Vagina (tissue), 2 donors: ENCODE measurements around the gene MAP3K9. TPM values are rescaled to one million over a fixed set of nuclear protein-coding genes. Genes with fewer than 3 reads are reported as not detected.
A peak's percentile ranks its signal among the peaks of the same experiment; 100 is the strongest.

Experiments
- DNase-seq, 2 donors: peaks; one replicate each; pipeline ENCODE4 v3.0.0-alpha.2; 2017; ENCODE audit errors: extremely low spot score in 2 of 2
- H3K27ac ChIP-seq: fragments of 200-600 bp; sonication (generic); one replicate; pipeline ENCODE4 v1.5.1; 2019
- H3K27me3 ChIP-seq: fragments of 200-600 bp; sonication (generic); one replicate; pipeline ENCODE4 v1.5.1; 2019
- H3K36me3 ChIP-seq, 2 donors: fragments of 200-600 bp; sonication (generic); one replicate each; pipeline ENCODE4 v1.5.1; 2017 to 2019
- H3K4me1 ChIP-seq: fragments of 200-600 bp; sonication (generic); one replicate; pipeline ENCODE4 v1.5.1; 2019
- H3K4me3 ChIP-seq, 2 donors: fragments of 200-600 bp; sonication (generic); 1 replicate in 1 of 2; 2 replicates in 1 of 2; pipeline ENCODE4 v1.5.1; 2016 to 2019
- H3K9me3 ChIP-seq: fragments of 200-600 bp; sonication (generic); one replicate; pipeline ENCODE4 v1.5.1; 2019
- POLR2A ChIP-seq, 2 donors: fragments of 450-650 bp; IDR thresholded peaks; one replicate each; pipeline ENCODE4 v1.6.1; 2017; ENCODE audit warnings: antibody characterized with exemption in 2 of 2, mild to moderate bottlenecking in 2 of 2, moderate library complexity in 2 of 2
- POLR2AphosphoS5 ChIP-seq, 2 donors: sonication (generic); formaldehyde crosslinking; IDR thresholded peaks; one replicate each; pipeline ENCODE4 v1.9.0; 2017; ENCODE audit warnings: antibody characterized with exemption in 2 of 2, mild to moderate bottlenecking in 2 of 2, low read depth in 1 of 2; ENCODE audit not compliant: insufficient read depth in 1 of 2
- intact Hi-C: fragments of 100-400 bp; cut with DNase I; formaldehyde crosslinking; loops from one replicate; pipeline ENCODE4 v1.15.1; 2023
- total RNA-seq: library from RNA; depleted of rRNA; stranded (reverse); fragments of >200 nt; gene quantifications from one replicate; pipeline ENCODE4 v1.2.3, GENCODE V29; 2016
- TF ChIP-seq, protein P1 (sequence below), 3 experiments: fragments of 450-650 bp in 2 of 3; fragments of 200-600 bp in 1 of 3; sonication (generic) in 1 of 3; IDR thresholded peaks; one replicate each; pipeline ENCODE4 v1.5.1; 2017 to 2019; ENCODE audit warnings: antibody characterized with exemption in 3 of 3, mild to moderate bottlenecking in 2 of 3, moderate library complexity in 2 of 3

The MAP3K9 gene
- total RNA-seq, 1 donor from 2014 or later: 11.5 TPM

DNA sequence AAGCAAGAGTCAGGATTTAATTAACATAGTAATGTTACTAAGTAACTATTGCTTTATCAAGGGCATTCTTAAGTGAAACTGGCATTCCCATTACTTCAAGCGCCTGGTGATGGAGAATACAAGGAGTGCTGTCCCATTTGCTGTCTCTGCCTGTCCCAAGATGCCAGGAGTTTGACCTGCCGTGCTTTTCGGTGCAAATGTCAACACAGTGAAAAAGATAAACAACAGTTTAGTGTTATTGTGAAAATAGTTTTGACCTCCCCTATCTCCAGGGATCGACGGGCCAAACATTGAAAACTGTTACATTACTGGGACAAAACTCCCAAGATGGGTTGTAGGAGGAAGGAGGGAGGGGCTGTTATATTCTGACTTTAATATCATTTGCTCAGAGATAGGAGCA lies 92.8 kb downstream of the MAP3K9 start:
- no peaks in the 10 kb centered on the region for H3K27me3 ChIP-seq
- H3K27ac ChIP-seq: no peak overlapping the region
- H3K4me3 ChIP-seq: no peak overlapping the region
- TF ChIP-seq POLR2AphosphoS5 (IDR thresholded peaks at IDR 0.05; ENCODE audit: insufficient read depth in 1 of 2, low read depth in 1 of 2): no peak
- TF ChIP-seq, protein P1, sequence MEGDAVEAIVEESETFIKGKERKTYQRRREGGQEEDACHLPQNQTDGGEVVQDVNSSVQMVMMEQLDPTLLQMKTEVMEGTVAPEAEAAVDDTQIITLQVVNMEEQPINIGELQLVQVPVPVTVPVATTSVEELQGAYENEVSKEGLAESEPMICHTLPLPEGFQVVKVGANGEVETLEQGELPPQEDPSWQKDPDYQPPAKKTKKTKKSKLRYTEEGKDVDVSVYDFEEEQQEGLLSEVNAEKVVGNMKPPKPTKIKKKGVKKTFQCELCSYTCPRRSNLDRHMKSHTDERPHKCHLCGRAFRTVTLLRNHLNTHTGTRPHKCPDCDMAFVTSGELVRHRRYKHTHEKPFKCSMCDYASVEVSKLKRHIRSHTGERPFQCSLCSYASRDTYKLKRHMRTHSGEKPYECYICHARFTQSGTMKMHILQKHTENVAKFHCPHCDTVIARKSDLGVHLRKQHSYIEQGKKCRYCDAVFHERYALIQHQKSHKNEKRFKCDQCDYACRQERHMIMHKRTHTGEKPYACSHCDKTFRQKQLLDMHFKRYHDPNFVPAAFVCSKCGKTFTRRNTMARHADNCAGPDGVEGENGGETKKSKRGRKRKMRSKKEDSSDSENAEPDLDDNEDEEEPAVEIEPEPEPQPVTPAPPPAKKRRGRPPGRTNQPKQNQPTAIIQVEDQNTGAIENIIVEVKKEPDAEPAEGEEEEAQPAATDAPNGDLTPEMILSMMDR (IDR thresholded peaks at IDR 0.05): no peak
- TF ChIP-seq POLR2A (IDR thresholded peaks at IDR 0.05): no peak
- no peaks in the 10 kb centered on the region for H3K36me3 ChIP-seq
- no peak for DNase-seq
- no peaks in the 10 kb centered on the region for H3K9me3 ChIP-seq
- peaks cover 11% of the 10 kb centered on the region for H3K4me1 ChIP-seq
- intact Hi-C loops: no loop called here

DNA sequence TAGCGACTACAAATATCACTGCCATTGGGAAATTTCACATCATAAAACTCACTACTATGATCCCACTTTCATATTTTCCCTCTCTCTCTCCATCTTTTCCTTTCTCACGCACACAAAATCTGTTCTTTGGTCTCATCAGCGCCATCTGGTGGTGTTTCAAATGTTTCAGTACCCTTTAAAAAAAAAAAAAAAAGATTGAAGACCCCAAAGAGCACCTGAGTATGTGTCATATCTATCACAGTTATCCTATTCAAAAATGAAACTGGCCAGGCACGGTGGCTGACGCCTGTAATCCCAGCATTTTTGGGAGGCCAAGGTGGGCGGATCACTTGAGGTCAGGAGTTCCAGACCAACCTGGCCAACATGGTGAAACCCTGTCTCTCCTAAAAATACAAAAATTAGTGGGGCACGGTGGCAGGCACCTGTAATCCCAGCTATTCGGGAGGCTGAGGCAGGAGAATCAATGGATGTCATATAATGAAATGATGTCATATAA lies 95.2 kb downstream of the MAP3K9 start:
- intact Hi-C loops: no loop called here
- DNase-seq: no peak
- peaks cover 11% of the 10 kb centered on the region for H3K4me1 ChIP-seq
- H3K9me3 ChIP-seq: no peaks in the 10 kb centered on the region
- no peak overlapping the region for H3K27ac ChIP-seq
- TF ChIP-seq, protein P1 (IDR thresholded peaks at IDR 0.05): peak; percentile 35 to 50 (median 42)
- no peak for TF ChIP-seq POLR2A (IDR thresholded peaks at IDR 0.05)
- H3K27me3 ChIP-seq: no peaks in the 10 kb centered on the region
- H3K4me3 ChIP-seq: no peak overlapping the region
- no peaks in the 10 kb centered on the region for H3K36me3 ChIP-seq

DNA sequence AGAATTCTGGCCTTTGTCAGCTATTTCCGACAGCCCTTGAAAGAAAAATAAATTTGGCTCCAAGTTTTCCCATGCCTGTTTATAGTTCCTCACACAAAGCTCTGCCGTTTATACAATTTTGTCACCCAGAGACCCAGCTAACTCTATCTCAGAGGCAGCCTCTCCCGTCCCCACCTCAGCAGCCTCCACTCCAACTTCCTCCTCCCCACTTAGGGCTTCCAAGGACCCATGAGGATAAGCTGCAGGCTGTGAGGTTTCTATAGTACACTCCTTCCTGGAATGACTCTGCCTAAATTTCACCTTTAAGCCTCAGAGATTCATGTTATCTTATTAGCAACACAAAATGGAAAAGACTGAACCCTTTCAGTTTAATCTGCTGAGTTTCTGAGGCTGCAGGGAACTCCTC lies 95.8 kb downstream of the MAP3K9 start:
- Histone ChIP-seq H3K9me3 (no peaks in the 10 kb centered on the region), H3K27ac (no peak overlapping the region), H3K36me3 (no peaks in the 10 kb centered on the region)

DNA sequence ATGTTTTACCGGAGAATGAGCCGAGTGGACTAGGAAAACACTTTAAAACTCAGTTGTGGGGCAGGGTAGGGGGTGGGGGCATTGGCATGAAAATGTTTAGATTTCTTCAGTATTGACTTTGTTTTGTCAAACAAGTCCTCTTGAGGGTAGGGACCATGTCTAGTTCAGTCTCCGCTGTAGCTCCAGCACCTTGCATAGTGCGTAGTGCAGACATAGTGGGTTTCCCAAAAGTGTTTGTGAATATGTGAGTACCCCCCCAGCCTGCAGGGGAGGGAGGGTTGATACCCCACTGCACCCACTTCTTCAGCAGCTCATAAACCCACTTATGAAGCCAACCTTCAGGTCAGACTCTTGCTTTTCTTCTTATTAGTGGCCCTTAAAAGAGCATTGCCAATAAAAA lies 96.2 kb downstream of the MAP3K9 start:
- Histone ChIP-seq H3K9me3 (no peaks in the 10 kb centered on the region), H3K27ac (no peak overlapping the region), H3K4me1 (peaks cover 11% of the 10 kb centered on the region), H3K4me3 (no peak overlapping the region), H3K27me3 (no peaks in the 10 kb centered on the region), H3K36me3 (no peaks in the 10 kb centered on the region)
- intact Hi-C loops: no loop called here
- TF ChIP-seq POLR2AphosphoS5 (IDR thresholded peaks at IDR 0.05; ENCODE audit: insufficient read depth in 1 of 2, low read depth in 1 of 2) (no peak), POLR2A (IDR thresholded peaks at IDR 0.05) (no peak)
- no peak for DNase-seq

More for the DNA sequence above, 95.8 kb downstream of the MAP3K9 start:
- H3K27me3 ChIP-seq: no peaks in the 10 kb centered on the region
- no peak overlapping the region for H3K4me3 ChIP-seq
- no peak for DNase-seq
- peaks cover 11% of the 10 kb centered on the region for H3K4me1 ChIP-seq
- no peak for TF ChIP-seq POLR2AphosphoS5 (IDR thresholded peaks at IDR 0.05; ENCODE audit: insufficient read depth in 1 of 2, low read depth in 1 of 2)
- no peak for TF ChIP-seq POLR2A (IDR thresholded peaks at IDR 0.05)
- TF ChIP-seq, protein P1 (IDR thresholded peaks at IDR 0.05): no peak
- intact Hi-C loops: no loop called here

DNA sequence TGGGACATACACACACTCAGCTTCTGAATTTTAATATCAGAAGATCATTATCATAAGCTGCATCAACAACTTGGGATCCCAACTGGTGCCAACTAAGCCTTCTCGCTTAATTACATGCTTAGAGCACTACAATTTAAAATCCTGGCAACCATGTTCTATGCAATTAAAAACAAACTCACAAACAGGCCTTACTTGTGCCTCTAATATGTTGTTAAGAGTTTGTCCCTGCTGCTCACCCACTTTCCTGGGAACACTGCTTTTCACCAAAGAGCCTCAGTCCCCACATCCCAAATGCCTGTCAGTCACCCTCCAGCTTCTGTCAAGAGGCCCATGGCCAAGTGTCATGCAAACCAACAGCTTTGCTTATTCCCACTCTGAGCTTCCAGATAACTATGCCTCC lies 97.9 kb downstream of the MAP3K9 start:
- Histone ChIP-seq H3K4me3 (no peak overlapping the region), H3K9me3 (no peaks in the 10 kb centered on the region), H3K27ac (no peak overlapping the region), H3K36me3 (no peaks in the 10 kb centered on the region), H3K27me3 (no peaks in the 10 kb centered on the region), H3K4me1 (peaks cover 11% of the 10 kb centered on the region)
- no peak for DNase-seq
- TF ChIP-seq, protein P1 (IDR thresholded peaks at IDR 0.05): no peak
- TF ChIP-seq POLR2AphosphoS5 (IDR thresholded peaks at IDR 0.05; ENCODE audit: insufficient read depth in 1 of 2, low read depth in 1 of 2) (no peak), POLR2A (IDR thresholded peaks at IDR 0.05) (no peak)
- intact Hi-C loops: no loop called here
